Uterus (tissue), 2 donors: ENCODE measurements around the gene COPA.

Experiments
- CTCF ChIP-seq, 4 experiments: fragments of 200-600 bp in 2 of 4; fragments of 450-650 bp in 2 of 4; sonication (generic) in 2 of 4; IDR thresholded peaks; one replicate each; pipeline ENCODE4 v1.5.1; 2016 to 2019; ENCODE audit warnings: antibody characterized with exemption in 4 of 4, mild to moderate bottlenecking in 2 of 4, moderate library complexity in 1 of 4
- POLR2A ChIP-seq, 2 donors: fragments of 450-650 bp; IDR thresholded peaks; one replicate each; pipeline ENCODE4 v1.6.1; 2016; ENCODE audit warnings: antibody characterized with exemption in 2 of 2, mild to moderate bottlenecking in 1 of 2, moderate library complexity in 1 of 2

- no peak for TF ChIP-seq CTCF (IDR thresholded peaks at IDR 0.05)
- no peak for TF ChIP-seq POLR2A (IDR thresholded peaks at IDR 0.05)
Observed at GRCh38 chr1:160365325-160365724, 22.3 kb upstream of the COPA start.
